ENCODE measurements around the gene POP4. TPM values are rescaled to one million over a fixed set of nuclear protein-coding genes. Genes with fewer than 3 reads are reported as not detected.

POP4 gene
- total and polyA plus RNA-seq, 9 of the 15 experiments (the other 6 are each of a cell fraction or from before 2014, with no cell fraction given): 42.1 to 128 (median 99.0) TPM

GRCh38 chr19:29665215-29665825, 59.2 kb downstream of the POP4 start, which contains the start of gene PLEKHF1 (continued):
- TF ChIP-seq, protein P1, sequence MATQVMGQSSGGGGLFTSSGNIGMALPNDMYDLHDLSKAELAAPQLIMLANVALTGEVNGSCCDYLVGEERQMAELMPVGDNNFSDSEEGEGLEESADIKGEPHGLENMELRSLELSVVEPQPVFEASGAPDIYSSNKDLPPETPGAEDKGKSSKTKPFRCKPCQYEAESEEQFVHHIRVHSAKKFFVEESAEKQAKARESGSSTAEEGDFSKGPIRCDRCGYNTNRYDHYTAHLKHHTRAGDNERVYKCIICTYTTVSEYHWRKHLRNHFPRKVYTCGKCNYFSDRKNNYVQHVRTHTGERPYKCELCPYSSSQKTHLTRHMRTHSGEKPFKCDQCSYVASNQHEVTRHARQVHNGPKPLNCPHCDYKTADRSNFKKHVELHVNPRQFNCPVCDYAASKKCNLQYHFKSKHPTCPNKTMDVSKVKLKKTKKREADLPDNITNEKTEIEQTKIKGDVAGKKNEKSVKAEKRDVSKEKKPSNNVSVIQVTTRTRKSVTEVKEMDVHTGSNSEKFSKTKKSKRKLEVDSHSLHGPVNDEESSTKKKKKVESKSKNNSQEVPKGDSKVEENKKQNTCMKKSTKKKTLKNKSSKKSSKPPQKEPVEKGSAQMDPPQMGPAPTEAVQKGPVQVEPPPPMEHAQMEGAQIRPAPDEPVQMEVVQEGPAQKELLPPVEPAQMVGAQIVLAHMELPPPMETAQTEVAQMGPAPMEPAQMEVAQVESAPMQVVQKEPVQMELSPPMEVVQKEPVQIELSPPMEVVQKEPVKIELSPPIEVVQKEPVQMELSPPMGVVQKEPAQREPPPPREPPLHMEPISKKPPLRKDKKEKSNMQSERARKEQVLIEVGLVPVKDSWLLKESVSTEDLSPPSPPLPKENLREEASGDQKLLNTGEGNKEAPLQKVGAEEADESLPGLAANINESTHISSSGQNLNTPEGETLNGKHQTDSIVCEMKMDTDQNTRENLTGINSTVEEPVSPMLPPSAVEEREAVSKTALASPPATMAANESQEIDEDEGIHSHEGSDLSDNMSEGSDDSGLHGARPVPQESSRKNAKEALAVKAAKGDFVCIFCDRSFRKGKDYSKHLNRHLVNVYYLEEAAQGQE (IDR thresholded peaks at IDR 0.05; ENCODE audit: borderline replicate concordance): no peak
- TF ChIP-seq, protein P1 (CRISPR knock-in tag; IDR thresholded peaks at IDR 0.05; ENCODE audit: low read depth): no peak
- TF ChIP-seq KLF10 (CRISPR knock-in tag; IDR thresholded peaks at IDR 0.05): no peak
- peak; percentile 75 for TF ChIP-seq RBM25 (IDR thresholded peaks at IDR 0.05; ENCODE audit: low read depth, low read length, severe bottlenecking)
- TF ChIP-seq, protein P2, sequence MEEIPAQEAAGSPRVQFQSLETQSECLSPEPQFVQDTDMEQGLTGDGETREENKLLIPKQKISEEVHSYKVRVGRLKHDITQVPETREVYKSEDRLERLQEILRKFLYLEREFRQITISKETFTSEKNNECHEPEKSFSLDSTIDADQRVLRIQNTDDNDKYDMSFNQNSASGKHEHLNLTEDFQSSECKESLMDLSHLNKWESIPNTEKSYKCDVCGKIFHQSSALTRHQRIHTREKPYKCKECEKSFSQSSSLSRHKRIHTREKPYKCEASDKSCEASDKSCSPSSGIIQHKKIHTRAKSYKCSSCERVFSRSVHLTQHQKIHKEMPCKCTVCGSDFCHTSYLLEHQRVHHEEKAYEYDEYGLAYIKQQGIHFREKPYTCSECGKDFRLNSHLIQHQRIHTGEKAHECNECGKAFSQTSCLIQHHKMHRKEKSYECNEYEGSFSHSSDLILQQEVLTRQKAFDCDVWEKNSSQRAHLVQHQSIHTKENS (CRISPR knock-in tag; IDR thresholded peaks at IDR 0.05): no peak
- TF ChIP-seq, protein P3, sequence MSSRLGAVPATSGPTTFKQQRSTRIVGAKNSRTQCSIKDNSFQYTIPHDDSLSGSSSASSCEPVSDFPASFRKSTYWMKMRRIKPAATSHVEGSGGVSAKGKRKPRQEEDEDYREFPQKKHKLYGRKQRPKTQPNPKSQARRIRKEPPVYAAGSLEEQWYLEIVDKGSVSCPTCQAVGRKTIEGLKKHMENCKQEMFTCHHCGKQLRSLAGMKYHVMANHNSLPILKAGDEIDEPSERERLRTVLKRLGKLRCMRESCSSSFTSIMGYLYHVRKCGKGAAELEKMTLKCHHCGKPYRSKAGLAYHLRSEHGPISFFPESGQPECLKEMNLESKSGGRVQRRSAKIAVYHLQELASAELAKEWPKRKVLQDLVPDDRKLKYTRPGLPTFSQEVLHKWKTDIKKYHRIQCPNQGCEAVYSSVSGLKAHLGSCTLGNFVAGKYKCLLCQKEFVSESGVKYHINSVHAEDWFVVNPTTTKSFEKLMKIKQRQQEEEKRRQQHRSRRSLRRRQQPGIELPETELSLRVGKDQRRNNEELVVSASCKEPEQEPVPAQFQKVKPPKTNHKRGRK (tag; IDR thresholded peaks at IDR 0.05): no peak
- no peak for TF ChIP-seq FOSL1 (tag; conservative IDR thresholded peaks at IDR 0.05)
- no peak for TF ChIP-seq CBX2 (IDR thresholded peaks at IDR 0.05; ENCODE audit: insufficient read depth, low read length, poor library complexity, severe bottlenecking)
- TF ChIP-seq E2F6 (IDR thresholded peaks at IDR 0.05; ENCODE audit: borderline replicate concordance in 1 of 2, extremely low read depth in 1 of 2, insufficient read depth in 1 of 2, insufficient read length in 1 of 2, low read depth in 1 of 2, low read length in 1 of 2, poor library complexity in 1 of 2, severe bottlenecking in 1 of 2): peak; percentile 16 to 66
- TF ChIP-seq, protein P4, sequence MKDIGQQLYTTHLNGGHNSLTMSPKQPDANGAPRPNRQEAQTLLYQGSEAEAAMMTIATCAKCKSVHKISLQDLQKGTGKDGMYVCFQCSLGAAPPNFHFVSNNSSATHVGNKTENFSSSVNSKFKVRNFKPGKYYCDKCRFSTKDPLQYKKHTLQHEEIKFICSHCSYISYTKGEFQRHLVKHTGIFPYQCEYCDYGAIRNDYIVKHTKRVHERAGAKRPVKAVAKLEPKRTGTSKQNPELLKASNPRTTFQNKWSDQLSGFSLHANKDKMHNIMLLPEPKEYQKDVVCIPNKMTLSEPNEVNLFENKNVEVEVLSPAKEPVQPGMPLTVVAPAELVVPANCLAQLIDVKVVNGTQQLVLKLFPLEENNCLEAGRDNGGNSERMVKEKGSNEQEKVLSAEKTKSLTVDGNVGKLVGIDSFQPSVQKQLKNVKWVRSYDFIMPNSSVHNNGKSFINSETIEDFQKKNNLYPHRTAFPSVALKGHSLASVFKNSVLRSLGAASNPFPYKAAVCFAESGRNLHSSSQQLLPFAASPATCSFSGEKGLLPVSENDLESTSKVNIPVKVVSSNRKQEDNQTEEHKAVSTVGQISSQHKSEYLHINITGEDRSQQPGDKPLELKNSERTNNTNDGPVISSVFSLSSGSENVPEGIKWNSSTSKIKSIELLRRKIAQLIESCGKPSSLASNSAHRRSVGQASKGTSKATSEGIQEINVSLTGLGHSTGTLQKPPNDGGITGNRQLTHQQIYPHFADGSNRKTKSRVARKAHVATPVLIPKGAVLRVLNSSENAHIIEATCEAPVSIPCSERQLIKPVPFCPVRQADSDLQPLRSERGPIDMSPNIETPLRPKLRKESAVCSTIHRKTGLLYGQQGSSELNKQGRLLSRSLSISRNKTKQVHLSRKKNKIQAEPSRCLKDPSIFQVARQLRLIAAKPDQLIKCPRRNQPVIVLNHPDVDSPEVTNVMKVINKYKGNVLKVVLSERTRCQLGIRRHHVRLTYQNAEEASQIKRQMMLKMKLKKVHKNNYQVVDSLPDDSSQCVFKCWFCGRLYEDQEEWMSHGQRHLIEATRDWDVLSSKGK (CRISPR knock-in tag; IDR thresholded peaks at IDR 0.05): no peak
- TF ChIP-seq SMARCA4 (IDR thresholded peaks at IDR 0.05): no peak

Measured in K562 (cell line).